Right ventricle myocardium inferior (tissue), 1 donor: Measurements from ENCODE around the gene PGS1. TPM values are rescaled to one million over a fixed set of nuclear protein-coding genes. Genes with fewer than 3 reads are reported as not detected.

ENCODE experiments used
- ATAC-seq: fragments of 200-7000 bp; cut with Tn5 transposase; one replicate; pipeline ENCODE4 v1.9.1; 2020; ENCODE audit warnings: mild to moderate bottlenecking, moderate library complexity
- DNase-seq: peaks from one replicate; pipeline ENCODE4 v3.0.0; 2021; ENCODE audit errors: missing footprints
- intact Hi-C: fragments of 100-400 bp; cut with DNase I; formaldehyde crosslinking; loops from one replicate; pipeline ENCODE4 v1.11.0; 2022
- total RNA-seq: library from RNA; stranded (reverse); fragmentation: NEBNext Ultra II Directional; extraction: Animal tissue kit (Norgen Biotek cat#: 25700); gene quantifications from one replicate; pipeline ENCODE4 v1.2.1, GENCODE V29; 2021
- donor health status: DM: no; HTN: yes; CAD: no; lungs with severe emphysema.

Gene PGS1
- total RNA-seq, 1 donor from 2014 or later, result 16.7 TPM

DNA sequence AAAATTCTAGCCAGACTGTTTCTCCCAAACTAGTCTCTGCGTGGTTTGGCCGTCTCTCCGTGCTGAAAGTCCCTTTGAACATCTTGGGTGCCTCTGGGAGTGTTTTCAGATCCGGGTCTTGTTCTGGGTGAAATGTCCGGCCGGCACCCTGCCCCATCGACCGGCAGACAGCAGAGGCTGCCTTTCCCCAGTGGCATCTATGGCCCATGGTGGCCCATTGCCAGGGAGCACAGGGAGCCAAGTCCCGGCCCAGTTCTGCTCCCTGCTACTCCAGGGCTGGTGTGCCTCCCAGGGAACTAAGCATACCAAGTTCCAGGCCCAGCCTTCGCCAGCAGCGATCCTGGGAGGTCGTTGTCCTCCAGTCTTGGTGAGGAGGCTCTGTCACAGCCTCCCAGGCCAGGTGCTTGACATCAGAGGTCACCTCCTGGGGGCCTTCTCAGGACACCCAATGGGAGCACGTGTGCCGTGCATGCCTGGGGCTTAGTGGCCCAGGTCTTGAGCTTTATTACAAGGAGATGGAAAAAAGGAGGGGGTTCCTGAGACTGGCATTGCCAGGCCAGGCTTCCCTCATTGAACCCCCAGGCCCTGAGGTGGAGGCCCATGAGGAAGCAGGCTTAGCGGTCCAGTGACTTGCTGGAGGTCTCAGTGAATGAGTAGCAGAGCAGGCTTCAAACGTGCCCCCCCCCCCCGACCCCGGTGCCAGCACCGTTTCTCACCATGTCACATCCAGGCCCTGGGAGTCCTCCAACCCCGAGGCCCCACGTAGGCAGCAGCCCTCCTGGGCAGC lies 54.0 kb downstream of the PGS1 start:
- intact Hi-C loops, result no loop called here
- ATAC-seq, result no peak
- peak; percentile 57 for DNase-seq

DNA sequence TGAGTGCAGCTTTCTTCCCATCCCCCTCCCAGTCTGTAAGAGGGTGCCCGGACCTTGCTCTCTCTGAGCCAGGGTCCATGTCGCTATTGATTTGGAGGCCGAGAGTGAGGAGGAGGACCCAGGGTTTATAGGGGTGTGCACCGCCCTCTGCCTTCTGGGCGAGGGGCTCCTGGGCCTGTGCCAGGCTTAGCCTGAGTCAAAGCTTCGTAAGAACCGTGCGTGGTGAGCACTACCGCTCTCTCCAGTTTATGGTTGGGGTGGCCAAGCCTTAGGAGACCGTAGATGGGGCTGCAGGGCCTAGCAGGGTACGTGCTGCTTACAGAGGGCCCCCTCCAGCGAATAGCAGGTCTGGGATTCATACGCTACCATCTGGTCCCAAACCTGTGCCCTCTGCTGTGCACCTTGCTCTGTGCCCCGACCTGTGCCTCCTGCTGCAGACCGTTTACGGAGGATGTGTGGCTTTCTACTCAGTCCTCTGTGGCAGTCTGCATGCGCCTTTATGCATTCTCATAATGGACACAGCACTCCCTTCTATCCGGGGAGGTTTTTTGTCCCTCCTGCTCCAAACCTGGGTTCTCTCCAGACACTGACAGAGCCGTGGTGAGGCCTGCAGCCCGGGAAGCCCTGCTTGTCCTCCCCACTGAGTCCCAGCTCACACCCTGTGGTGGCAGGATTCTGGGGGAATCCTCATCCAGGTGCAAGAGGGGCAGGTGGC lies 54.7 kb downstream of the PGS1 start:
- intact Hi-C loops, result no loop called here
- ATAC-seq (no peak), DNase-seq (no peak)

DNA sequence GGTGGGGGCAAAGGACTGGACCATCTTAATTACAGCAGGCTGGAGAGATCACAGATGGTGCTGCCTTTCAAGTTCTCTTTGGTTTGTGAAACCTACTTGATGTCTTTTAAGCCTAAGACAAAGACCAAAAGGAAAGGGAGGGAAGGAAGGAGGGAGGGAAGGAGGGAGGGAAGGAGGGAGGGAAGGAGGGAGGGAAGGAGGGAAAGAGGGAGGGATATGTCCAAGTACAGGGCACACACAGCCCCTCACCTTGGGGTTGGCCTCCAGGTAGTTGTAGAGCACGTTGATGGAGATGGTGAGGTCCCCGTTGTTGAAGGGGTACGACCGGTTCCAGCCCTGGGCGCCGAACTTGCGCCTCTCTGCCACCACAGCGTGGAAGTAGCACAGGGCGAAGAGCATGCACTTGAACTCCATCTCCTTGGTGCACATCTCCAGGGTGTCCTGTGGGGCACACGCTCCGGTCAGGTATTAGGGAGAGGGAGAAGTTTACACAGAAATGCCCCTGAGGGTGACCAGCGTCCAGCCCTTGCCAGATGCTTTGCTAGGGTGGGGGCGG lies 55.4 kb downstream of the PGS1 start:
- intact Hi-C loops, result no loop called here
- DNase-seq (no peak), ATAC-seq (no peak)

DNA sequence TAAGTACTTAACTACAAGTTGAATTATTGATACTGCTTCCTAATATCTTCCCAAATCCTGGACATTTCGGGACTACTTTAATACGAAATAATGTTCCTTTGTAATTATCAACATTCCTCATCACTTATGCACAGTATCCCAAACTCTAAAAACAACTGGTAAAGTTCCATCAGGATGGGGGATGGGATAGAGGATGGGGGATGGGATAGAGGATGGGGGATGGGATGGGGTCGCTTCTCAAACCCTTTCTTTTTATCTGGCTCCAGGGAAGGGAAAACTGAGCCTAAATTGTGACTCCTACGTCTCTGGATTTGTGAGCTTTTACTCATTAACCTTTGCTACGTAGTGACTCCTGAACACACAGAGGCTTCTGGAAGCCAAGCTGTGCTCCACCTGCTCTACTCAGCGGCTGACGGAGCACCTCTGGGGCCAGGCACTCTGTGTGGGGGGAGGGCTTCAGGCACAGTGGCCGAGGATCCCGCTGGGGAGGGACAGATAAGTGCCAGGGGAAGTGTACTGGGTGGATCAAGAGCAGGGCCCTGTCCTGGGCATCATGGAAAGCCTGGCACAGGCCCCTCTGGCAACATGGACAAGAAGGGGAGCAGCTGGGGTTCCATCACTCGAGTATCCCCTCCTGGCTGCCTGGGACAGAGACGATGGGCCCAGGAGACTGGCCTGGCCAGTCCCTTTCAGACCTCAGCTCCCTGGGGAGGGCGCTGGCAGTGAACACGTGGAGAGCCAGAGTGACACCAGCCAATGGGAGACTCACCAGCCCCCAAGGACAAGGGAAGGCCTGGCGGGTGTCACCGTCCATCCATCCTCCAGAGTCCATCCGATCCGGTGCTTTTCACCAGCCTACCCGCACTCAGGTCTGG lies 56.2 kb downstream of the PGS1 start:
- intact Hi-C loops, result no loop called here
- no peak for ATAC-seq
- DNase-seq, result peak; percentile 31

DNA sequence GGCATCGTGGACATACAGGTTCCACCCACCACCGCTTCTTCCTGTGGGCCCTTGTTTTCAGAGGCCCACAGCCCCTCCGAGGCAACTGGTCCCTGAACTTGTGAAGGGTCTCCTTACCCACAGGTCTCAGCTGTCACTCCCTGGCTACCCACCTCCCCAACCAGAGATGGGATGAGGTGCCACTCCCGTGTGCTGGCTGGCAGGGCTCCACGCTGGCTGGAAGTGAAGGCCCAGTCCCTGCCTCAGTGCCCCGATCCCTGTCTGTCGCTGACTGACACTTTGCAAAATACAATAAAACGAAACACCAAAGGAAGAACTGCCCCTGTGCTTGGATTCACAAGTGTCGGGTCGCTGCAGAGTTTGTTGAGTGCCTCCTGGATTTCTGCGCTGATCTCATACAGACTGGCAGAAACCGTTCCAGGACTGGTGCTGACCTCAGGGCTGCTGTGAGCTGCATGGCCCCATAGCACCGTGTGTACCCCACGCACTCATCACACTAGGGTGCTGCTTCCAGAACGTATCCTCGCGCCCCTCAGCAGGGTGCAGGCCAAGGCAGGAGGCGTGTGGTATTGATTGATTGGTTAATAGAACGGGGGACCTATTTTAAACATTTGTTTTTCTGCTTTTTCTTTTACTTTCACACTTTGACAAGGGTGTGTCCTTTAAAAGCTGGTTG lies 57.0 kb downstream of the PGS1 start:
- peak; percentile 51 for DNase-seq

DNA sequence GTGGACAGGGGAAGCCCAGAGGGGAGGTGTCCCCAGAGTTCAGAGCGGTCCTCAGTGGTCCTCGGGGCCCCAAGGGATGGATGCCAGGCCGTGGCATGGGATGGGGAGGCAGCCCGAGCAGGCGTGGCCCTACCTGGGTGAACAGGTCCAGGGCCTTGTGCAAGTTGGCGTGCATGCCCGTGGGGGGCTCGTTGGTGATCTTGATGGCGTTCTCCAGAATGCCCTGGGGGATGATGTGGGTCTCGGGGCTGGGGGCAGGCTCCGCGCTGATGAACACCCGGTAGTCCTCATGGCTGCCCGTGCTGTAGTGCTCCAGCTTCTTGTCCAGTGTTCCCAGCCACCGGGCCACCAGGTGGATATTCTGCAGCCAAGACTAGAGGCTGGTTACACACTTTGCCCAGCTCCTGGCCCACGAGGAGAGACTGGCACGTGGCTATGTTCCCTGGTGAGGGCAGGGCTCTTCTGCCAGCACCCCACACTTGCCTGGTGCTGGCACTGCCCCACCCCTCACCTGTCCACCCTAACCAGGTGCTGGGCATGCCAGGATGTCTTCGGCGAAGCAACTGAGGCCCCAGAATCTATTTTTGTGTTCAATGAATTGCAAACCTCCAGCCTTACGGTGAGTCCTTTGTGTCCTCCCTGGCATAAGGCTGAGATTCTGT lies 59.2 kb downstream of the PGS1 start:
- DNase-seq, result peak; percentile 57
- intact Hi-C loops, result no loop called here
- ATAC-seq, result no peak

More for the DNA sequence above, 57.0 kb downstream of the PGS1 start:
- intact Hi-C loops, result no loop called here
- no peak for ATAC-seq

DNA sequence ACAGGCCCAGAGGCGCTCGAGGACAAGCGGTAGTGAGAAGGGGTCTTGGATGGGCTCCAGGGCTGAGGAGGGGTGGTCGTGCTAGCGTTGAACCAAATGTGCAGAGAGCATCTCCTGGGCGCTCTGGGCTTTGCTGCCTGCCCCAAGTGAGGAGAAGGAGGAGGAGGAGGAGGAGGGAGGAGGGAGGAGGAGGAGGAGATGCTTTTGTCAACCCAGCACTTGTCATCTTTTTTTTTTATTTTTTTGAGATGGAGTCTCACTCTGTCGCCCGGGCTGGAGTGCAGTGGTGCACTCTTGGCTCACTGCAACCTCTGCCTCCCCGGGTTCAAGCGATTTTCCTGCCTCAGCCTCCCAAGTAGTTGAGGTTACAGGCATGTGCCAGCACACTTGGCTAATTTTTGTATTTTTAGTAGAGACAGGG lies 59.8 kb downstream of the PGS1 start:
- intact Hi-C loops, result no loop called here
- DNase-seq (no peak), ATAC-seq (no peak)

DNA sequence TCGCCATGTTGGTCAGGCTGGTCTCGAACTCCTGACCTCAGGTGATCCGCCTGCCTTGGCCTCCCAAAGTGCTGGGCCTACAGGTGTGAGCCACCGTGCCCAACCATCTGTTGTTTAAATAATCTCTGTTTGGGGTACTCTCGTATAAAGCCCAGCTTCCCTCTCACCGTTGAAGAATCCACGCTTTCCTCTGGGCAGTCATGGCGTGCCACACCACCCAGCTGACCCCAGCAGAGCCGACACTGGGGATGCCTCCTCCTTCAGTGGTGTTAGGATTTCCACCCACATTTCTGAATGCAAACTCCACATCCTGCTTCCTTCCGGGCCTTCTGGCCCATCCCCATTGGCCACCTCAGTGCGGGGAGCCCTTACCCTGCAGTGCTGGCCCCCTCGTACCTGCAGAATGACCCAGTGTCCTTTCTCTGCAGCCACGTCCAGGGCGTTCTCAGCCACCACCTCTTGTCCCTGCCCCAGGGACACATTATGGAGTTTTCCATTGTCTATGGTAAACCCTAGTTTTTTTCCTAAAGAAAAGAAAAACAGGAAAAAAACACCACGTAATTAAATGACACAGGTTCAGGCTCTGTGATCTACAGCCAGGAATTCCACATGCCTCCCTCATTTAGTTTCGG lies 60.4 kb downstream of the PGS1 start:
- ATAC-seq (no peak), DNase-seq (peak; percentile 26)
- intact Hi-C loops, result no loop called here

DNA sequence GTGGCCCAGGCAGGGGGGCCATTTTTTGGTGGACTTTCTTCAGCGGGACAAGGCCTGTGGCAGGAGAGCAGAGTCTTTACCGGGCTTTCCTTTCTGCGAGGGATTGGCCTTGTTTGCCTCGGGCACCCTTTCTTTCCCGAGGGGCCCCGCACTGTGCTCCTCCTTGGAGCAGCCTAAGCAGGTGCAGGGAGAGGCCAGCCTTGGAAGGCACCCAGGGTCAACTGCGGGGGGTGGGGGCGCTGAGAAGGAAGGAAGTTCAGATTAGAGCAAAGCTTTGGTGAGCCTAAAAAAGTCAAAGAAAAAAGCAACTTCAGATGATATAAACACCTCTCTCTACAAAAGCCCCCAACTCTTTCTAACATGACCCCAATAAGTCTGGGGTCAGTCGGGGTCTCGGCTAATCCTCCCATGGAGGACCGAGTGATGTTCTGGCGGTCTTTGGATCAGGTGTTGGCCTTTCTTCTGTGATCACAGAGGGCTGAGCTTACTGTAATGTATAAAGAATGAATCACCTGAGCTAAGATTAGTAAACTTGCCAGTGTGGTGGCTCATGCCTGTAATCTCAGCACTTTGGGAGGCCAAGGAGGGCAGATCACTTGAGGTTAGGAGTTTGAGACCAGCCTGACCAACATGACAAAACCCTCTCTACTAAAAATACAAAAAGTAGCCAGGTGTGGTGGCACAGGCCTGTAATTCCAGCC lies 63.0 kb downstream of the PGS1 start:
- no peak for ATAC-seq
- DNase-seq, result peak; percentile 17
- intact Hi-C loops, result no loop called here

DNA sequence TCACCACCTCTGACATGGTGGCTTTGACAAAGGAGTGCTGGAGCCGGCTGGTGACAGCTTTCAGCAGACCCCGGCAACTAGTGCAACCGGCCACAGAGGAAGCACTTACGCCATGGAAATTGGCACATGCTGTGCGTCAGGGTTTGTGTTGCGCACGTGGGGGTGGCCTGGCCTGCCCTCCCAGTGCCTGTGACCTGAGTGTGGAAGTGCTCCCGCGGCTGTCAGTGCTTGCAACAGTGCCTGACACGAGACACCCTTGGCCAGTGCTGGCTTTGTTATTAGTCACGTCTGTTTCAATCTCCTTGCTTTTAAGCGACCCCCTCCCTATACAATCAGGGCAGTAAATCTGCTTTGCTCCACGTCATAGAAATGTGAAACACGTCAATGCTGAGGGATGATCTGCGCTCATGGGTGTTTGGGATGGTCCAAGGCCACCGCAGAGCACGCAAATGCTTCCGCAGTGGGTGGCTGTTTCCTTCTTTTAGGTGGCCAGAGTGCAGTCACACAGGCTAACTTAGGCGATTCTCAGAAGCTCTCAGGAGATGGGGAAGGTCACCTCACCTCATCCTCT lies 64.3 kb downstream of the PGS1 start:
- intact Hi-C loops, result no loop called here
- peak; percentile 92 for DNase-seq
- ATAC-seq, result peak; percentile 76

DNA sequence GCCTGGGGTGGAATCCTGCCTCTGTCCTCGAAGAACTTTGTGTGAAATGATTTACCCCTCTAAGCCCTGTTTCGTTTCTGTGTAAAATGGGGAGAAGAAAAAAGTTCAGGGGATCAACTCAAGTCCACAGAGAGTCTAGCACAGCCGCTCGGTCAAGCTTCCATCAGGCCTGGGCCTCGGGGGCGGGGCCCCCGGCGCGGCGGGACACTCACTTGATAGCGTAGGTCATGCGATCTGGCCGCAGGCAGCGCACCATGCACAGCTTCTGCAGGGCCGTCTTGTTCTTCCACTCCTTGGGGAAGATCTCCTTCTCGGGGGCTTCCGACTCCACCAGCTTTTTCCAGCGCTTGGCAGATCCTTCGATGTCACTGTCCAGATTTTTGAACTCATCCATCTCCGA lies 65.9 kb downstream of the PGS1 start:
- intact Hi-C loops, result no loop called here

DNA sequence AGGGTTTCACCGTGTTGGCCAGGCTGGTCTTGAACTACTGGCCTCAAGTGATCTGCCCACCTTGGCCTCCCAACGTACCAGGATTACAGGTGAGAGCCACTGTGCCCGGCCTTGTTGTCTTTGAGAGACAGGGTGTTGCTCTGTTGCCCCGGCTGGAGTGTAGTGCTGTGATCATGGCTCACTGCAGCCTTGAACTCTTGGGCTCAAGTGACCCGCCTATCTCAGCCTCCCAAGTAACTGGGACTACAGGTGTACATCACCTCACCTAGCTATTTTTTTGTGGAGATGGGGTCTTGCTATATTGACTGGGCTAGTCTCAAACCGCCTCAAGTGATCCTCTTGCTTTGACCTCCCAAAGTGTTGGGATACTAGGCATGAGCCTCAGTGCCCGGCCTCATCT lies 68.4 kb downstream of the PGS1 start:
- intact Hi-C loops, result no loop called here
- no peak for DNase-seq
- no peak for ATAC-seq

More for the DNA sequence above, 65.9 kb downstream of the PGS1 start:
- no peak for ATAC-seq
- DNase-seq, result peak; percentile 56

DNA sequence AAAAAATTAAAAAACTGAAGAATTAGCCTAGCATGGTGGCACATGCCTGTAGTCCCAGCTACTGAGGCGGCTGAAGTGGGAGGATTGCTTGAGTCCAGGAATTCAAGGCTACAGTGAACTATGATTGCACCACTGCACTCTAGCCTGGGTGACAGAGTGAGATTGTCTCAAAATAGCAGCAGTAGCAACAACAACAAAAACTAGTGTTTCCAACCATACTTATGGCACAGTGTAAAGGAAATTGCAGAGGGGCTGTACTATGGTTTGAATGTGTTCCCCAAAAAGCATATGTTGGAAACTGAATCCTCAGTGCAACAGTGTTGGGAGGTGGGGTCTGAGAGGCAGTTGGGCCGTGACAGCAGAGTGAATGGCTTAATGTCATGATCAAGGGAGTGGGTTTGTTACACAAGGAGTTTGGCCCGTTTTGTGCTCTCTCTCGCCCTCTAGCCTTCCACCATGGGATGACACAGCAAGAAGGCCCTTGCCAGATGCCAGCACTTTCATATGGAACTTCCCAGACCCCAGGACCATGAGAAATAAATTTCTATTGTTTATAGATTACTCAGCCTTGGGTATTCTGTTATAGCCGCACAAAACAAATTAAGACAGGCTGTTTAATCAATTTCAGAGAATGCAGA lies 70.0 kb downstream of the PGS1 start:
- DNase-seq (no peak), ATAC-seq (no peak)
- intact Hi-C loops, result no loop called here

DNA sequence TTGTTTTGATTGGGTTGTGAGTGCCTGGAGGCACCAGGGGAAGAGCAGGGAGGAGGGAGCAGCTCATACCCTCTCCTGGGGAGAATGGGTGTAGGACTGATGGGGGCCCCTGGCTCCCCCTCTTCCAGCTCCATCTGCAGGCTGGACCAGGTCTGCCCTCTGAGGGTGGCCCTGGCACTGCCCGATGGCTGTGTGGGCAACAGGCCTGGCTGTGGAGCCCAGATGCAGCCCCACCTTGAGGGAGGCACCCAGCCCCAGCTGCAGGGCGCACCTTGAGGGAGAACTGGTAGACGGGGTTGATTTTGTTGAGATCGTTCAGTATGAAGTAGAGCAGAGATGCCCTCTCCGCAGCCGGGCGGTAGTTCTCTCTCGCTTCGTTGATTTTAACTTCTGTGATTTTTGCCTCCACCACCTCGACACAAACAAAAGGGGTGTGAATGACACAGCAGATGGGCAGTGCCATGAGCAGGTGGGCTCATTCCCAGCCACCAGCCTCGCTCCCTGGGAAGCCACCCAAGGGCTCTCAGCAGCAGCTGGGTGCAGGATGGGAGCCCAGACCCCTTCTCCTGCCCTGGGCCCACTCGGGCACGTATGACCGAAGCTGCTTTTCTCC lies 71.6 kb downstream of the PGS1 start:
- no peak for DNase-seq
- intact Hi-C loops, result no loop called here
- ATAC-seq, result no peak

DNA sequence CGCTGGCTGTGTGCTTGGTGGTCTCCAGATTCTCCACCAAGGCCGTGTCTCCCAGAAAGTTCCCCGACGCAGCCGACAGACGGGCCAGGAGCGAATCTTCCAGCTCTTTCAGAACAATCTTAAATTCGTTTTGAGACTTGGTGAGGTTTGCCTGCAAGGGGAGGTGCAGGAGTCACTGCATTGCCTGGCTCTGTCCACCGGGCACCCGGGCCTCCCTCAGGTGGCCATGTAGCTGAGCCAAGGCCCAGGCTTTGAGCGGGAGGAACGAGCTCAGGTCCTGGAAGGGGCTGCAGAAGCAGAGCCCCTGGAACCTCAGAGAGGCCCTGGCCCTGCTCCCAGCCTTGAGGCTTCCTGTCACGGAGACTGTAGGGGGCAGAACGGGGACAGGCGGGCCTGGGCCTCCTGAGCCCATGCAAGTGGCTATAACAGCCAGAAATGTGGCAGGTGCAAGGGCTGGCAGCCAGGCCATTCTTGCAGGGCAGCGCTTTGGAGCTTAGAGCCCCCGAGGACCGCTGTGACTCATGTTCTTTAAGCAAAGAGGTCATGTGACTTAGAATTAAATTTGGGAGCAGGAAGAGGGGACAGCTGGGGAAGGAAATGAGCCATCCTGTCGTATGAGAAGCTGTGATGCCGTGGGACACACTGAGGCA lies 72.4 kb downstream of the PGS1 start:
- intact Hi-C loops, result no loop called here
- no peak for DNase-seq
- ATAC-seq, result no peak
